ENCODE results near the gene MYRIP.

MYRIP gene

DNA sequence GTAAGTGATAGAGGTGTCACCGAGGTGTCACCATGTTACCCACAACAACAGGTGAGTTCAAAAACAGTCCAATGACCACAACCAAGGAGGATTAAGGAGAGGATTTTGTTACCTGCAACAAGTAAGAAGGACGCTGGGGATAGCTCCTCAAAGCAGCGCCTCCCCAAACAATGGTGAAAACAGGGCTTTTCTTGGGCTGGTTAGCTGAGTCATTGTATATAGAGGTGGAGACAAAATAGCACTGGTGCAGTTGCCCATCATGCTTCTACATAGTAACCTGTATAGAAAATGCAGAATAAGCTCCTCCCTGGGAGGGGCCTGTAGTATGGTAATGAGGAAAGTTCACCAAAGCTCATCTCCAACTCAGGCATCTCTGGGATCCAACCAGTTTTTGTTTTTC, 383.2 kb downstream of the MYRIP start:
- DNase-seq, result no peak

DNA sequence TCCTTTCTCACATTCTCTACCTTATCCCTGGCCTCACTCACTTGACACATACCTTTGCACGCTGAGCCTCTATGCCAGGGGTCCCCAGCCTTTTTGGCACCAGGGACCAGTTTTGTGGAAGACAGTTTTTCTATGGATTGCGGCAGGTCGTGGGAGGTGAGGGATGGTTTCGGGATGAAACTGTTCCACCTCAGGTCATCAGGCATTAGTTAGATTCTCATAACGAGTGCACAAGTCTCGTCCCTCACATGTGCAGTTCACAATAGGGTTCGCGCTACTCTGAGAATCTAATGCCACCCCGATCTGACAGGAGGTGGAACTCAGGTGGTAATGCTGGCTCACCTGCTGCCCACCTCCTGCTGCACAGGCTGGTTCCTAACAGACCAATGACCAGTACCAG, 387.6 kb downstream of the MYRIP start:
- DNase-seq, result no peak

DNA sequence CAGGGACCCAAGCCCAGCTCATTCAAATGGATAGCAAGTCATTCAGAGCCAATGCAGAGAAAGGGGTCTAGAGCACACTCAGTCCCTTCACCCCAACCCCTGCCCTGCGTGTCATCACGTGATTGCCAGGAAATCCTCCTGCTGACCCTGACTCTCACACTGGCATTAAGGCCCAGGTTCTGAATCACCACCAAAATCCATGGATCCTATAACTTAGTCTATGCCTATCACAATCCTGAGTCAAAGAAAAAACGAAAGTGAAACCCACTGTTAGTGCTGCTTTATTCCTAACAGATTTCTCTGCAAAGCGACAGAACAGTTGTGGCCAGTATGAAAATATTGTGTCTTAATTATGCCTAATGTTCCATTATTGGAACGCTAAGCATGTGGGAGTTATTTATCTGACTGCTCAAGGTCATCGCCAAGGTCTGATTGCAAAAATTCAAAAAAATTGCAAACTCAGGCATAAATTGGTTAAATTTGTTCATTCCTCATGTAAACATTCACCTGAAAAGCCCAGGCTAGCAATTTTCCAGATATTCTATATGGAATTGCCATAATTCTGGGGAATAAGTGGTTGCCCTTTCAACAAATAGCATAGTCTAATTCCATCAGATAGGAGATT, 391.4 kb downstream of the MYRIP start:
- DNase-seq, result no peak

DNA sequence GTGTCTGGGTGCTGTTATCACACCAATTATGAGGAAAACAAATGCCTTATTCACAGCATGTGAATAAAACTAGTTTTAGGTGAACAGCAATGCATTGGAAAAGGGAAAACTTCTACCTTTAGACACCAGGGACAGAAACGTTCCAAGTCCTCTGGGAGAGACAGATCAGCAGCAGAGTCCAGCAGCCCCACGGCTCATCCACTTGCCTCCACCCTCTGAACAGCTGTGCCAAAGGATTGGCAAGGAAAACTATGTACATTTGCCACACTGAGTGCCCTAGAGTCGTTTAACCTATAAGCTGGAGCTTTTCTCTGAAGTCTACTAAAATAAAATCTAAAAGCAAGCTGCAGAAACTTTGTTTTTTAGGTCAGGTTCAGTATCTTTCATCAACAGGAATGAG, 392.4 kb downstream of the MYRIP start:
- DNase-seq, result no peak

DNA sequence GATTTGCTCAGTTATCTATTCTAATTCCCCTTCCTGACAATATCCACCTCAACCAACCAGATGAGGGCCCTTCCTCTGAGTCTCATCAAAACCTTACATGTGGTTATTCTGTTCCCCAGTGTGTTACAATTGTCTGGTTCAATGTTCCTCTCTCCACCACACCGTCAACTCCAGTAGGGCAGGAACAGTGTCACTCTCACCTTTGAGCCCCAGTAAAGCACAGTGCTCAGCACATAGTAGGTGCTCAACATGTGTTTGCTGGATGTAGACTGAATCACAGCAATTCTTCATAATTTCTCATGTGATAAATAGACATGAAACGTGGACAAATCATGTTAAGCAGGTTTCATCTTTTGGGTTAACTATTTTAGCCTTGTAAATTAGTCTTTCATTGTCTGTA, 397.1 kb downstream of the MYRIP start:
- DNase-seq, result no peak

DNA sequence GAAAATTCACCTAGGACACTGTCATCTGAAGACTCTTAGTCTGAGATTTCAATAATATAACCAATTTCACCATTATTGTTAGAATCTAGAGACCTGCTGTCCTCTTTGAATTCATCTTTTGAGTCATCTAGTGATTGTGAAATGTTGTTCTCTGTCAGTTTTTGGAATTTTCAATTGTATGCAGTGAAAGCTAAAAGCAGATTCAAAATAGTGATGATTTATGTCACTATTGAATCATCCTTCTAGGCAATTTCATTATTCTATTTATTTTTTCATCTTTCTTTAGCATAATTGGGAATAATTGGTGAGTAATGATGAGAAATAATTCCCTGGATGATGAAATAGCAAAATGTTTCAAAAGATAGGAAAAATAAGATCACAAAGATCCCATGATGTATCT, 398.4 kb downstream of the MYRIP start:
- no peak for DNase-seq

DNA sequence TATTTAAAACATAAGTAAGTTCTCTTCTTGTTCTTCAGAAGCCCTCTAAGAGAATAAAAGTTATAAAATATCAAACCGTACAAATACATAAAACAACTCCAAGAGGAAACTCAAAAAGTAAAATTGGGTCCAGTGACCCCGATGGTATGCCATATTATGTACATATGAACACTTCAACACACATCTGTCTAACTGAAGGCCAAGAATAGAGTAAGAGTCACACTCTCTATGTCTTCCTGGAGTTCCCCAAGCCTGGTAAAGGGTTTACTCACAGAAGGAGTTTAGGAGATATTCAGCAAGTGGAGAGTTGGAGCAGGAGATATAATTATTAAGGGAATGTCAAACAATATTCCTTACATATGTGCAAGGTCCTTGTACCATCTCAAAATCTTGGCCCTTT, 398.8 kb downstream of the MYRIP start:
- no peak for DNase-seq

DNA sequence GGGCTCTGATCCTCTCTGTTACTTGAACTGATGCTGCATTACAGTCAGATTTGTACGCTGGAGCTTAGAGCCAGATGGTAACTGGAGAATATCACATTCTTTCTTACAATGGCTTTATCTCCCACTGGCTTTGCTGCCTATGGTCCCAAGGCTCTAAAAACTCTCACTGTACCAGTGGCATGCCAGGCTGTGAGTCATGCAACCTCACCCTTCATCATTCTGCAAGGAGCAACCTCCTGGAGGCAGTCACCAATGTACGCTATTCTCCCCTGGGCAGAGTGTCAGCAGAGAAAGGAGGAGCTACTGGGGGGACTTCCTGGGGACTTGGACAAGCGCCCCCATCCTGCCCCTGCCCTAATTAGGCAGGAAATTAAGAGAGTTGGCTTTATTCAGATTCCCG, 402.2 kb downstream of the MYRIP start:
- no peak for DNase-seq

DNA sequence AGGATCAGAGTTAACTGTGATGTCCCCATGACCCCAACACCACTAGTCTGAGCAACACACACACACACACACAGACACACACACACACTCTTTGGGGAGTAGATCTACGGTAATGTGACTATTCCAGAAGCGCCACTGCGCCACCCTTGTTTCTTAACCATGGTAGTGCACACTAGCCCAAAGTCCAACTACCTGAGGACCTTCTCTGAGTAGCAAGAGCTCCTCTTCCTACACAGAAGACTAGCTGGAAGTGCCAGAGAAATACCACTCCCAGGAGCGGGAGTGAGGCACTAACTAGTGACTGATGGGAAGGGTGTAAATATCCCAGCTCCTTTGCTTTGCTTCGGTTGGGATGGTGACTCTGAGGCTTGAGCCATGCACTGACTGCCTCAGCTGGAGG, 404.1 kb downstream of the MYRIP start:
- no peak for DNase-seq

DNA sequence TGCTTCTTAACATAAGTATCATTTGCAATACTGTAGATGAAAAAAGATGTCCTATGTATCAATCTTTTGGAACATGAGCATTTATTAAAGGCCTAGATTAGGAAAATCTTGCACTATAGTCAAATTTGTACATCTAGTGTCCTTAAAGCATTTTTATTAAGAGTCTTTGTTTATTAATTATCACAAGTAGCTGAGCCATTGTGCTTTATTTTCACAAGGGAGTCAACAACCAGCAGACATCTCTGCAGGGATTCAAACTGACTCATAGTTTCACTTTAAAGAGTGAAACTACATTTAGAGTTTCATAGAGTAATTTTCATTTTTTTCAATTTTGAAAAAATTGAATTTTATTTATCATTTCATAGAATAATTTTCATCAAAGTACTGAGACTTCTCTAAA, 405.6 kb downstream of the MYRIP start:
- DNase-seq, result no peak

DNA sequence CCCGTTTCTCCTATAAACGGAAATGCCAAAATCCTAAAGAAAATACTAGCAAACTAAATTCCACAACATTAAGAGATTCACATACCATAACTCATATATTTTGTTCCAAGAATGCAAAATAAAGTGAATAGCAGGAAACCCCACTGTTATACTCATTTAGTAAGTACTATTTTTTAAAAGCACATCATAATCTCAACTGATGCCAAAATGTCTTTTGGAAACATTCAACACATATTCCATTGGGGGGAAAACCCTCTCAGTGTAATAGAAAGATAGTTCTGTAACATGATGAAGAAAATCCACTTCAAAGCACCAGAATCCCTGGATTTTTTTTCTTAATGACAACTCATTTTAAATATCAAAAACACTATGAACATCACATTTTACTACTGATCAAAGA, 407.1 kb downstream of the MYRIP start:
- no peak for DNase-seq

DNA sequence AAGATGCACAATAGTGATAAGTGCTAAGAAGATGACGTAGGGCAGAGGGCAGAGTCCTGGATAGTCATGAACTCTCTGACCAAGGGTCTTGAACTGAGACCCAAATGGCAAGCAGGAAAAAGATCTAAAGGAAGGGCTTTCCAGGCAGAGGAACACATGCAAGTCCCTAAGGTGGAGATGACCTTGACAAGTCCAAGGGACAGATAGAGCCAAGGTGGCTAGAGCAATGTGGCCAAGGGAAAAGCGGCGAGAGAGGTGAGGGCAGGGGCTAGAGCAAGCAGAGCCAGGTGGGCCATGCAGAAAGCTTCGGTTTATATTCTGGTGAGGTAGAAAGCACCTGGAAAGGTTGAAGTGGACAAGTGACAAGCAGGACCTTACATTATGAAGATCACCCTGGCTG, 414.4 kb downstream of the MYRIP start:
- no peak for DNase-seq

DNA sequence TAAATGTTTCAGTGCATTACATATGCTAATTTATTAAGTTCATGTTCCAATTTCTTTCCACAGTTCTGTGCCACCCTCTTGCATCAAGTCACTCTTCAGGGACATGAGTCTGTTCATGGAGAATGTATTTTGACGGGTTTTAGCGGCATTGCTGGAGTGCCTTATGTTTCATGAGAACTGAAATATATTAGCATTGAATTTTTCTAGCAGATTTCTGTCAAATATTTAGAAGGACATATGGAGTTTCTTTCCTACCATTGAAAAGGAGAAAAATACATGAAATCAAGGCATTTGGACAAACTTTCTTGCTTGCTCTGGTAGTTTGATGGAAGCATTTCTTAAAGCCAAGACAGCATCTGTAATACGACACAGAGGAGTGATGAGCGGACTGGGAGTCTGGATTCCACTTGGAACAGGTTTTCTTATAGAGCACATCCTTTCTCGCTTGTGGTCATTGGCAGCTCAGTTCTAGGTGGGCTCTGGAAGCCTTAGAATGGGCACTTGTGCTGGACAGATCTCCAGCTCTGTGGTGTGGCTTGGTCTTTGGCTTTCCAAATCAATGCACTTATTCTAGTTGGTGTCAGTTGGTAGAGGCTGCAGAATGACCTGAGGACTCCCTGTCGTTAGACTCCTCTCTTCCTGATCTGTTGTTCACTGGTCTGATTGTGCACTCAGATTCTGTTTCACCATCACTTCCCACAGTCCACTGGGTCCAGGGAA, 415.5 kb downstream of the MYRIP start:
- no peak for DNase-seq

DNA sequence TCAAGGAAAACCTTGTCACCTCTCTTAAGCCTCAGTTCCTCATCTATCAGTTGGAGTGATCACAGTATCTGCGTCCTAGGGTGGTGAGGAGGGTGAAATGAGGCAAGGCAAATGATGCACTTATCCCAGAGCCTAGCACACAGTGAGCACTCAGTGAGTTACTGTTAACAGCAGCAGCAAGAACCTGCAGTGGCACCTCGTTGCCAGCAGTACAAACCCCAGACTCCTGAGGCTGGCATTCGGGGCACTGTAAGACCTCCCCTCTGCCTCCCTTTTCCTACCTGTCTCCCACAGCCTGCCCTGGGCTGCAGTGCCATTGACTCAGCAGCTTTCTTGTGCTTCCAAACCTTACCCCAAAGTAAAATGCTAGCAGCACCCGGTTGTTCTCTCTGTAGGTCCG, 417.2 kb downstream of the MYRIP start:
- no peak for DNase-seq

DNA sequence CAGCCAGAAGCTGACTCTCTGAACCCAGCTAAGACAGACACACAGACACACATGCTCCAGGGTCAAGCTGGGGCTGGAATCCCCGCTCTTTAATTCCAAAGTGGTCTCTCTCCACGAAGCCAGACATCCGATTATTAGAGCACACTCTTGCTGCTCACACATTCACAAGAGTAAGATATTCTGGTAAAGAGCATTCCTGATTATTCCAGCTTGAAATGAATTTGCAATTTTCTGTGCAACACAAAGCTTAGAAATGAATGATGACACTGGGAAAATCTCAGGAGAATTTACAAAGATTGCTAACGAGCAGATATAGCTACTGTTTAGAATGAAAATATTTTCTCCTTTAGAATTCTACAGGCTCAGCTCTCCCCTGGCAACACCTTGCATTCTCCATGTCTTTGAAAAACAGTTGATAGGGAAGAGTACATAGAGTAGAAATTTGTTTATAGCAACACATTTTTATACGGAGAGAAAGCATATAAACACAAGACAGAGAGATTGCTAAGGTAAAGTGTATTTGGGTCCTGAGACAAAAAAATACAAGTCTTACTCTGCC, 419.5 kb downstream of the MYRIP start:
- no peak for DNase-seq

DNA sequence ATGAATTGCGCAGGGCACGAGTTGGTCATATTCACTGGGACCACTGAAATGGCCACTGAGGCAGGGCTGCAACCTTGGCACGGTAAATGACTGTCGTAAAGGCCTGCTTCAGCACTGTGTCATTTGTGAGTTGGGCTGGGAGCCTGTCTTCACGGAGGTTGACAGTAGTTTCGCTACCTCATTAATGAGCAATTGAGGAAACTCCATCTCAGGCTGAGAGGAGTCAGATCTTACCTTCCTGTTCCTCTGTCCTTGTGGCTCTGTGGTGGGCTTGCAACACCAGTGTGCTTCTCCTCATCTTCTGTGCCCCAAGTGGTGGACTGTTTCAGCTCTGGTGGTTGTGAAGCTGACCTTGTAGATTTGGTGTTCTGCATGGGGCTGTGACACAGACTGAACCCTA, 420.0 kb downstream of the MYRIP start:
- no peak for DNase-seq

DNA sequence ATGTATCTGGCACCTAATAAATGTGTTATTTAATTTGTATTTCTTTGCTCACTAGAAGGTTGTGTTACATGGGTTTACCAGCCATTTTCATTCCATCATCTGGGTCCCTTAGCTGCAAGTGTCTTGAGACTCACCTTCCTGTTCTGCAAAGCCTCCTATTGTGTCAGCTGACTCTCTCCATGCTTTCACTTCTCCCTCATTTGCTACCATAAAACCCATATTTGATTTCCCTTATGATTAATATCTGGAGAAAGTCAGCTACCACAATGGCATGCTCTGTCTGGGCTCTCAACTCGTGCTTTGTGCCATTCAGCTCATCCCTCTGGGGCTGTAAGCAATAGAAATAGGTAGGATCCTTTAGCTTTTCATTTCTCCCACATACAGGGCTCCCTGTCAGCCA, 420.6 kb downstream of the MYRIP start:
- DNase-seq, result no peak

DNA sequence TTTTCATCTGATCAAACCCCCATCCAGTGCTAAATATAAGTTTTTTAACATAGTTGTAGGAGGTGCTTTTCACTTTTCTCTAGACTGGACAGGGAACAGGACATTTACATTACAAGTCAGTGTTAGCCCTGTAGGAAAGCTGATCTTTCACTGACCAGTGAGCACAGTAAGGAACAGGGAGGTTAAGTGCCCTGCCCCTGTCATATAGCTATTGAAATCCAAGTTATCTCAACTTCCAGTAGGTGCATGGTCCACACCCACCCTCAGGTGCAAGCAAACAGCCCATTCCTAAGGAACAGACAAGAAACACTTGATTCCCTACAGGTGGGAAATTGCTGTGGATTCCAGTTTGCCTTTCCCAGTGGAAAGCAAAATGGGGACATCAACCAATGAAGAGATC, 421.0 kb downstream of the MYRIP start:
- DNase-seq, result no peak

DNA sequence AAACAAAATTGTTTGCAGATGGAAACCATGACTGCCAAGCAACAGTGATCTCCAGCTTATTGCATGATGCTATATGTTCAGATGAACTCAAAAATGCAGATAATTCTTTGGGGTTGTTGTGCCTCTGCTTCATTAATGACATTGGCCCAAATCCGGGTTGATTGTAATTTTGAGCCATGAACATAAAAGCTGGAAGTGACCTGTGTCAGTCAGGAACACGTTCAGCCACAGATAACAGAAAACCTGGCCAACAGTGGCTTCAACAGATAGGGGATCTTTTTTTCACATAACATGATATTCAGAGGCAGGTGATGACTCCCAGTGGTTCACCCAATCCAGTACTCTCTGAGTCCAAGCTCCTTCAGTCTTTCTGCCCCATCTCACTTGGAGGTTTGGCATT, 423.2 kb downstream of the MYRIP start:
- no peak for DNase-seq

DNA sequence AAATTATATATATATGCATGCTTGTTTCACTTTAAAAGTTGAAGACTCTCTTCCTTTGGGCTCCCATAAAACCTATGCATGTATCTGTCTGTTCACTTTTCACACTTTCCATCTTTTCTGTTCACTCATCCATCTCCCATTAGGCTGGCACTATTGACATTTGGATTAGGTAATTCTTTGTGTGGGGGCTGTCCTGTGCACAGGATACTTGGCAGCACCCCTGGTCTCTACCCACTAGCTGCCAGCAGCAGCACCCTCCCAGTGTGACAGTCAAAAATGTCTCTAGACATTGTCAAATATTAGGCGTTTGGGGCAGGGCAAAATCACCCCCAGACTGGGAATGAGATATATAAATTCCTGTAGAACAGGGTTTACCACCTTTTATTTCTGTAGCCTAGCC, 427.8 kb downstream of the MYRIP start:
- DNase-seq, result no peak

DNA sequence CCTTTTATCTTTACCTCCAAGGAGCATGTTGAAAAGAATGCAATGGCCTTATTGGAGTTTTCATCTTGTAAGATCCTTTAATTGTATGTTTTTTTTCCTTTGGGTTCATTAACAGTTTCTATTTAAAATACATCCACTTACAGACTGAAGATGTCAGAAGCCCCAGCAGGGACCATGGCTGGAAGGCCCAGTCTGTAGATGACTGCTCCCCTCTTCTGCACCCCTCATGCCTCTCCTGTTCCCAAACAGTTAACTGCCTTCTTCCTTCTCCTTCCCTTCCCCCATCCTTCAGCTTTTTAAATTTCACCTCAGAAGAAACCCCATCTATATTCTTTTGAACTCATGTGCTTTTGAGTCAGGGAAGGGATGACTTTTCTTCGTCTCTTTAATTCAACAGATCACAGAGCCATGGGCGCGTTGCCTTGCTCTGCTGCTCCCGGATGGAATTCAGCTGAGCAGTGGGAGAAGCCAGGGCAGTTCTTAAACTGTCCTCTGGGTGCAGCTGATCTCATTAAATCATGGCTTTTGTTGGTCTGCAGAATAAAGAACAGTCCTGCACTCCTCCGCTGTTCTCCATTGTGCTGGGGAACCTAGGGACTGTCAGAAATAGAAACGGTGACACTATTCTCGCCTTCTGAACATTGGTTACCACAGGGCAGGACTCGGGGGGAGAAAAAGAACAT, 428.6 kb downstream of the MYRIP start:
- no peak for DNase-seq

DNA sequence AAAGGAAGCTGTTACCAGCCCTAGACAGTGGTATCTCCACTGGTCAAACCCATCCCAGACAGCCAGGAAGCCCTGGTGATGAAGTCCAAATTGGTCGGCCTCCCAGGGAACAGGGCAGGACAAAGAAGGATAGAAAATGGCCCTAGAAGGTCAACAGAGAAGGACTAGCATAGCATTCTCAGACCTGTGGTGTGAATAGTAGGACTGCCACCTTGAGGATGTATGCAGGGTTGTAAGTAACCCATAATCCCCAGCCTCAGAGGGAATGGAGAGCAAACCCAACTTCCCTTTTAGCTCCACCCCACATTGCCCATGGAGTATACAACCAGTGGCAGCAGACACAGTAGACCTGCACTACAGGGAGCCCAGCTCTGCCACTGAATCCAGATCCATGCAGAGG, 431.5 kb downstream of the MYRIP start:
- DNase-seq, result no peak

DNA sequence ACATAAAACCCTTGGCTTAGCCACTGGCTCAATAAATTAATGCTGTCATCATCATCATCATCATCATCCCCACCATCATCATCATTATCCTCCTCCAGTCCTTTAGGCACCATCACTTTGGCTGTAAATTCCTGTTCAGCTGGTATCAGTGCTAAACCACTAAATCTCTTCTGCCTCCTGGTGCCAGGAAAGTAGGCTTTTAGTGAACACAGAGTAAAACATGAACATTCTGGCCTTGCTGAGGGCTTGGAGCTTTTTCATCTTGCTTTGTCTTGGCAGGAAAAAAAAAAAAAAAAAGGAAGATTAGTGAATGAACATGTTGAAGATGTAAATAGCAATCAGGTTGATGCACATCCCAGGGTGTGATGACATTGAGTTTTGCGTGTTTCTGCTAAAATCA, 432.8 kb downstream of the MYRIP start:
- no peak for DNase-seq

DNA sequence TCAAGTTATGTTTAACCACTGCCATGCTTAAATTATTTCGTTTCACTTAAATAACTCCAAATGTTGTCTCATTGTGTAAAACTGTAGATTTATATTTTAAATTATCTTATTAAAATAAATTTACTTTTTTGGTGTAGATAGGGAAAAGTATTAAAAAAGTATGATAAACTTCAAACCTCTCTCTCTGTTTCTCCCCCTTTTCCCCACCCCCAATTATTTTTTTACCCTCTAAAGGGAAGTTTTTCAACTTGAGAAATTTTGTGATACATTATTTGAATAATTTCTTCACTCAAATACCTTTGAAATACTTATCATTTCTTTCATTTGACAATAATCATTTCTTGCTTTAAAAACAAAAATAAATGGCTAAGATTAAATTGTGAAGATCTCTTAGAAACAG, 433.2 kb downstream of the MYRIP start:
- no peak for DNase-seq

All from stimulated activated naive CD4-positive, alpha-beta T cell (primary cell).